ENCODE data around the gene TXLNB.

- TF ChIP-seq CTCF (IDR thresholded peaks at IDR 0.05; ENCODE audit: poor library complexity), result no peak
- TF ChIP-seq EZH2phosphoT487 (IDR thresholded peaks at IDR 0.05; ENCODE audit: low read depth, severe bottlenecking, unreplicated experiment), result no peak
These were observed 2.6 kb downstream of the TXLNB start for GRCh38 chr6:139289233-139289632.

All from hepatocyte (in vitro differentiated cells).